ENCODE measurements around the gene CMIP. TPM values are rescaled to one million over a fixed set of nuclear protein-coding genes. Genes with fewer than 3 reads are reported as not detected.

The CMIP gene
- total and polyA plus RNA-seq, 10 of the 15 experiments (the other 5 are each of a cell fraction or from before 2014, with no cell fraction given) = 1.2 to 43.2 (median 4.4) TPM

GRCh38 chr16:81481207-81481821, 36.7 kb downstream of the CMIP start (continued):
- TF ChIP-seq NKRF (conservative IDR thresholded peaks at IDR 0.05) (peak; percentile 54; the same call in 1 of the 2 replicates), SMAD1 (IDR thresholded peaks at IDR 0.05; ENCODE audit: low read depth, partially characterized antibody) (peak; percentile 81), NFIC (IDR thresholded peaks at IDR 0.05; ENCODE audit: low read depth, low read length) (peak; percentile 97), ATF7 (IDR thresholded peaks at IDR 0.05; ENCODE audit: low read depth) (peak; percentile 93), E2F4 (IDR thresholded peaks at IDR 0.05; ENCODE audit: low read depth, low read length) (no peak), POLR2AphosphoS2 (IDR thresholded peaks at IDR 0.05; ENCODE audit: low read depth, low read length) (no peak), ATF3 (IDR thresholded peaks at IDR 0.05; ENCODE audit: borderline replicate concordance, extremely low read depth, low read depth, low read length) (no peak), CREB1 (IDR thresholded peaks at IDR 0.05; ENCODE audit: low read depth) (peak; percentile 68), STAT1 (conservative IDR thresholded peaks at IDR 0.05) (peak; percentile 48; the same call in 1 of the 2 replicates), JUNB (IDR thresholded peaks at IDR 0.05) (peak; percentile 86), E2F8 (IDR thresholded peaks at IDR 0.05; ENCODE audit: low read depth, partially characterized antibody) (peak; percentile 48), MYC (IDR thresholded peaks at IDR 0.05; ENCODE audit: insufficient read depth, insufficient read length, insufficient replicate concordance, low read length, severe bottlenecking) (no peak), RUNX3 (IDR thresholded peaks at IDR 0.05; ENCODE audit: low read length) (peak; percentile 99), PML (IDR thresholded peaks at IDR 0.05; ENCODE audit: low read length) (peak; percentile 84; the same call in 1 of the 2 replicates), BRCA1 (IDR thresholded peaks at IDR 0.05; ENCODE audit: low read depth, low read length) (no peak), PBX3 (IDR thresholded peaks at IDR 0.05; ENCODE audit: insufficient replicate concordance, low read depth, low read length) (peak; percentile 67), EGR1 (IDR thresholded peaks at IDR 0.05; ENCODE audit: borderline replicate concordance in 1 of 2, low read depth in 2 of 2, low read length in 2 of 2) (peak in 1 of 2 experiments; percentile 98; a peak in 2 of 3 replicates), CBX5 (IDR thresholded peaks at IDR 0.05; ENCODE audit: low read depth) (peak; percentile 97; the same call in 1 of the 2 replicates), DPF2 (IDR thresholded peaks at IDR 0.05) (peak; percentile 98), CHD4 (IDR thresholded peaks at IDR 0.05) (no peak), ZNF622 (IDR thresholded peaks at IDR 0.05) (no peak), SIN3A (IDR thresholded peaks at IDR 0.05; ENCODE audit: low read depth, low read length) (no peak)

Measured in GM12878 (cell line).